Activated gamma-delta T cell treated with Interleukin-2 at 50 U/mL for 16 hours (primary cell): ENCODE data around the gene SCAMP4.
"Not testable (repeated sequence)": the region's sequence is repeated elsewhere in the genome, so short reads cannot be mapped to it uniquely, and the experiment has no call there.

Experiments
- DNase-seq: peaks from one replicate; pipeline ENCODE4 v3.0.0-alpha.2; 2020

SCAMP4 gene

DNA sequence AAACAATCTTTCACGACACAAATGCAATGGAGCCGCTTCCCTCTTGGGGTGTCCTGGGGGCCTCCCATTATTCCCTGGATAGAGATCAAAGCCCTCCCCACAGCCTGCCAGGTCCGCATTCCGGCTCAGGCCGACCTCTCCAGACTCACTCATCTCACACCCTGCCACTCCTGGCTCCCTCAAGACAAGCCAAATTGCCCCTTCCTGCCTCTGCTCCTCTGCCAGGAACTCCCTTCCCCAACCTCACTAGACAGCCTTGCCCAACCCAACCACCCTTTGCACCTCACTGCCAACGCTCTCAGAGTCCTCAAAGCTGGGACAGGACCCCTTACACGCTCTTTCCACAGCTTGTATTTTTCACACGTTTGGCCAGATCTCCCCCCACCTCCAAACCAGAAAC is 21.4 kb upstream of the SCAMP4 start:
- DNase-seq, result no peak

DNA sequence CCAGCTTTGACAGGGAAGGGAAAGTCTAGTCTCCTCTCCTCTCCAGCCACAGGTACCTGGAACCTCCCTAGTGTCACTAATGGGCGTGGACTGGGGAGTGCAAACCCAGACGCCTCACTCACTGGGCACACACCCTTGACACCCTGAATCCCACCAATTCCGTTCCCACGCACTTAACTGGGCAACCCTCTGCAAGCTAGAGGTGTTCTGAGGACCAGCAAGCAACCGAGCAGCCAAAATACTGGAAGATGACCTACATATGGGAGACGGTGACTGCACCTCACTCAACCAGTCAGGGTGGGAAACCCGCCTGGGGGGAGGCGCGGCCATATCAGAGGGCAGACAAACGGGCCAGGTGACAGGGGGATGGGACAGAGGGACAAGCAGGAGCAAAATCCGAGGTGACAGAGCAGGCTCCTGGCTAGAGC is 20.9 kb upstream of the SCAMP4 start:
- peak; percentile 62 for DNase-seq

DNA sequence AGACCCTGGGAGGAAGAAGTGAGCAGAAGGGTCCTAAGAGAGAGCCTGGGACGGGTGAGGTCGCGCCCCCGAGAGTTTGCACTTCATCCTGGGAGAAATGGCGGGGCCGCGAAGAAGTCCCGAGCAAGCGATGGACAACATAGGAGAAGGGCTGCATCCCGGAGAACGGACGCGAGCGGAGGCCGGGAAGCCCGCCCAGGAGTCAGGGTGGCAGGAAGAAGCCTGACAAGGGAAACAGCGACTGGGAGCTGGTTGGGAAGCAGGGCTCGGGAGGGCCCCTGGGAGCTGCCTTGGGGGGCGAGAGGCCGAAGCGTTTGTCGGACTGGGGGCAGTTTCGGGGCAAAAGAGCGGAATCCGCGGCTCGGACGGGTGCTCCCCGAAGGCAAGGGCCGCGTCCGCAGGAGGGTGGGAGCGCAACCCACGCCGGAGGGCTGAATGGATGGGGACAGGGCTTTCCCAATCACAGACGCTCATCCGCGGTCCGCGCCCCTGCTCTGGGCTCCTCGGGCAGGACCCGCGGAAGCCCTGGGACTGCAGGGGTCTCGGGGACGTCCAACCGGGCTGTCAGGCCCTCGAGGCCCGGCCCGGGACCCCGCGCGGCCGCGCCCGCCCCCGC is 20.4 kb upstream of the SCAMP4 start:
- no peak for DNase-seq

GRCh38 chr19:1885398-1886119 is 19.6 kb upstream of the SCAMP4 start, which contains the start of gene ABHD17A:
TSS of gene ABHD17A (minus strand) at chr19:1885496. CDS start at chr19:1881566, 3,930 bp downstream.
- DNase-seq, result peak; percentile 95

DNA sequence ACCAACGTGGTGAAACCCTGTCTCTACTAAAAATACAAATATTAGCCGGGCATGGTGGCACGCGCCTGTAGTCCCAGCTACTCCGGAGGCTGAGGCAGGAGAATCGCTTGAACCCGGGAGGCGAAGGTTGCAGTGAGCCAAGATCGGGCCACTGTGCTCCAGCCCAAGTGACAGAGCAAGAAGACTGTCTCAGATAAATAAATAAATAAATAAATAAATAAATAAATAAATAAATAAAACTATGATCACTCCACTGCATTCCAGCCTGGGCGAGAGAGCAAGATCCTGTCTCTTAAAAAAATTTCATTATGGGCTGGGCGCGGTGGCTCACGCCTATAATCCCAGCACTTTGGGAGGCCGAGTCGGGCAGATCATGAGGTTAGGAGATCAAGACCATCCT is 18.8 kb upstream of the SCAMP4 start:
- DNase-seq, result not testable (repeated sequence)

DNA sequence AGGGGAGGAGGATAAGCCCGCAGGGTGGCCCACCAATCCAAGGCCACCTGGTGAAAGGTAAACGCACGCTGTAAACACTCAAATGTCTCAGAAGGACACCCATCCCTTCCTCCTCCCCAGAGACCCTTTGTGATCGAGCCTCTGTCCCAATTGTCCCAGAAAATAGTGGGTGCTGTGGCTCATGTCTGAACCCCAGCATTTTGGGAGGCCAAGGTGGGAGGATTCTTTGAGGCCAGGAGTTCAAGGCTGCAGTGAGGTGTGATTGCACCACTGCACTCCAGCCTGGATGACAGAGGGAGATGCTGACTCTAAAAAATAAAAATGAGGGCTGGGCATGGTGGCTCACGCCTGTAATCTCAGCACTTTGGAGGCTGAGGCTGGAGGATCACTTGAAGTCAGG is 16.8 kb upstream of the SCAMP4 start:
- no peak for DNase-seq

GRCh38 chr19:1889907-1890306 is 15.3 kb upstream of the SCAMP4 start:
- no peak for DNase-seq

DNA sequence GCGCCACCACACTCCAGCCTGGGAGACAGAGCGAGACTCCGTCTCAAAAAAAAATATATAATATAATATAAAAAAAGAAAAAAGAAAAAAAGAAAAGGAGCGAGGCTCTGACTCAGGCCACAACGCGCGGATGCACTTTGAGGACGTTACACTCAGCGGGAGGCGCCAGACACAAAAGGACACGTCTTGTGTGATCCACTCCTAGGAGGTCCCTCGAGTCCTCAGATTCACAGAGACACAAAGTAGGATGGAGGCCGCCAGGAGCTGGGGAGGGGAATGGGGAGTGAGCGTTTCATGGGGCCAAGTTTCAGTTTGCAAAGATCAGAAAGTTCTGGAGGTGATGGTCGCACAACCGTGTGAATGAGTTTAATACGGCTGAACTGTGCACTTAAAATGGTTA is 11.4 kb upstream of the SCAMP4 start:
- DNase-seq, result no peak

GRCh38 chr19:1896508-1896907 is 8.7 kb upstream of the SCAMP4 start:
- DNase-seq, result no peak

GRCh38 chr19:1901940-1902404 is 3.2 kb upstream of the SCAMP4 start:
- no peak for DNase-seq

GRCh38 chr19:1902923-1903322 is 2.3 kb upstream of the SCAMP4 start:
- no peak for DNase-seq

DNA sequence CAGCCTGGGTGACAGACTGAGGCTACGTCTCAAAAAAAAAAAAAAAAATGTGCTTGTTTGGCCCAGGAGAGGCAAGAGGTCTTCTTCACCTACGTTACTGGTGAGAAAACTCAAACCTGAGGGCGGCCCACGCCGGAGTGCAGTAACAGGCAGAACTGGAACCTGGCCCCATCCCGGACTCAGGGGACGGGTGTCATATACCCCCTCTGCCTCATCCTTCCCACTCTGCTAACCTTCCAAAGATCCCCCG is 414 bp upstream of the SCAMP4 start:
- no peak for DNase-seq

DNA sequence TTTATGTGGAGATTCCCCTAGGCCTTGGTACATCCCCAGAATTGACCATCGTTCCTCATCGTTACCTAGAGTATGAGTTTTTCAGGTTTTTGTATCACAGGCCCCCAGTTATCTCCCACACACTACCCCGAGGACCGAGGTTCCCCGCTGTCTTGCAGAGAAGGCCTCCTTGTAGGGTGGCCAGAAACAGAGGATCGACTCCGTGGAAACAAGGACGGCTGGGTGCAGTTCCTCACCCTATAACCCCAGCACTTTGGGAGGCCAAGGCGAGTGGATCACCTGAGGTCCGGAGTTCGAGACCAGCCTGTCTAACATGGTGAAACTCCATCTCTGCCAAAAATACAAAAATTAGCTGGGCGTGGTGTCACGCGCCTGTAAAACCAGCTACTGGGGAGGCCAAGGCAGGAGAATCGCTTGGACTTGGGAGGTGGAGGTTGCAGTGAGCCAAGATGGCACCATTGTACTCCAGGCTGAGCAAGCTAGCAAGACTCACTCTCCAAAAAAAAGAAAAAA is 720 bp downstream of the SCAMP4 start:
- no peak for DNase-seq

- no peak for DNase-seq
Measured at GRCh38 chr19:1906985-1907562, 1.9 kb downstream of the SCAMP4 start.

GRCh38 chr19:1907563-1908363 is 2.6 kb downstream of the SCAMP4 start:
- DNase-seq, result no peak

DNA sequence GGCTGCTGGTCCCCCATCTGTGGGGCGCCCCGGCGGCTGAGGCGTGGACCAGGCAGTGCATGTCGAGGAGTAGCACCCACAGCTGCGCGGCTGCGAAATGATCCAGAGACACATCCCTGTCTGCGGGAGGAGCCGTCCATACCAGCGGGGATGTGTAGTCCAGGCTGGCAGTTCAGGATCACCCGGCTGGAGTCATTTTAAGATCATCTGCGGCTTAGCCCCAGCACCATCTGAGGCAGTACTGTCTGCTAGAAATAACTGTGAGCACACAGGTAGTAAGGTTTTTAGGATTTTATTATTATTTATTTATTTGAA is 3.1 kb downstream of the SCAMP4 start:
- DNase-seq, result no peak

- DNase-seq, result no peak
Measured at GRCh38 chr19:1909761-1910080, 4.5 kb downstream of the SCAMP4 start.

GRCh38 chr19:1910177-1910576 is 5.0 kb downstream of the SCAMP4 start:
- no peak for DNase-seq

DNA sequence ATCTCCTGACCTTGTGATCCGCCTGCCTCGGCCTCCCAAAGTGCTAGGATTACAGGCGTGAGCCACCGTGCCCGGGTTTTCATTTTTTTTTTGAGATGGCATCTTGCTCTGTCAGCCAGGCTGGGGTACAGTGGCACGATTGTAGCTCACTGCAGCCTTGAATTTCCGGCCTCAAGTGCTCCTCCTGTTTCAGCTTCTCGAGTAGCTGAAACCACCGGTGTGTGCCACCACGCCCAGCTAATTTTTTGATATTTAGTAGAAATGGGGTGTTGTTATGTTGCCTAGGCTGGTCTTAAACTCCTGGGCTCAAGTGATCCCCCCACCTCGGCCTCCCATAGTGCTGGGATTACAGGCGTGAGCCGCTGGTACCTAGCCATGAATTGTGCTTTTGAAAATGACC is 5.9 kb downstream of the SCAMP4 start:
- DNase-seq, result peak; percentile 46

- no peak for DNase-seq
Measured at GRCh38 chr19:1911995-1912394, 6.8 kb downstream of the SCAMP4 start.

- DNase-seq, result no peak
Measured at GRCh38 chr19:1912760-1913505, 7.7 kb downstream of the SCAMP4 start.

DNA sequence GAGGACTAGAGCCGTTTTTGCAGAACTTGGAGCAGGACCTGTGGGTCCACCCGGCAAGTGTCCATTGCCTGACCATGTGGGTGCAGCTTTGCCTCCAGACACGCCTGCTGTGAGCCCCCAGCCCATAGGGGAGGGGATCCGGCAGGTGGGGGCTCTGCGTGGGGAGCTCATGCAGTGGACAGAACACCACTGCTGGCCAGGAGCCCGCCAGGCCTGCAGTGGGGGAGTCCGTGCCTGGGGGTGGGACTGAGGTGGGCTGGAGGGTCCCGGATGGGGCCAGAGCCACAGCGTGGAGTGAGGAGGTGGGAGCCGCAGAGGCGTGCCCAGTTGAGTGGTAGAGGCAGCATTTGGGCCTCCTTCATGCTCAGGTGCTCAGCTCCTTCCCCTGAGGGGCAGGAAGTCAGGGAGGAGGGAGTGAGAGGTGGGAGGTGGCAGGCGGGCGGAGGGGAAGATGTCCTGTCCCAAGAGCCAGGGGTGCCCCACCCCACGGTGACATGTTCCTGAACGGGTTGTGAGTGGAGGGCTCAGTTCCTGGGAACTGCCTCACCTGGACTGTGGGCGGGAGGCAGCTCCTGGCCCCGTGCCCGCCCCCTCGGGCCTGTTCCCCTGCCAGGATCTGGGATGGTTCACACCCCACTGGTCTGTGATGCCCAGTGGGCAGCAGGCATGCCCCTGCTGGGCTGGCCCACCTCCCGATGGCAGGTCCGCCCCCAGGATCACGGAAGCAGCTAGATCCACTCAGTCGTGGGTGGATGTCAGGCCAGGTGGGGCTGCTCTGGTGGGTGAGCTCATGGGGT is 8.8 kb downstream of the SCAMP4 start:
- DNase-seq, result no peak
